ENCODE data around the gene MTREX.
A peak's percentile ranks its signal among the peaks of the same experiment; 100 is the strongest.

The MTREX gene

DNA sequence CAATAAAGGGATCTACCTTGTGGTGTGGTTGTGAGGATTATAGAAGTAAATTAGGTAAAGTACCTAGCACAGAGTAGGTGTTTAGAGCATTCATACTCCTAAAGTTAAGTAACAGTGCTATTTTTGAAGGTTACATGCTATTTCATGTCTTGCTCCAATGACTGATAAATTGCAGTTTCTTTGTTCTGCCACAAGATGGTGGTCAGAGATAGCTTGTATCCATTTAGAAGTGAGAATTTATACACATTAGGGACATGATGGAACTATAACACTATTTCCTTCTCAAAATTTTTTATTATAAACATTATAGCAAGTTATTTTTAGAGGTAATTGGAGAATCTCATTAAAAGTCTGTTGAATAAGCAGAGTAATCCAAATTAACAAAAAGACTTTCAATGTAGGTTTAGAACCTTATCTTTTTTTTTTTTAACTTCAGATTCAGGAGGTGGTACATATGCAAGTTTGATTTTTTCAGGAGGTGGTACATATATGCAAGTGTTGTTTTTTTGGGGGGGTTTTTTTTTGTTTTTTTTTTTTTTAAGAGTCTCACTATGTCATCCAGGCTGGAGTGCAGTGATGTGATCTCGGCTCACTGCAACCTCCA lies 17.1 kb downstream of the MTREX start:
- DNase-seq (ENCODE audit: low read depth, low spot score), result no peak

DNA sequence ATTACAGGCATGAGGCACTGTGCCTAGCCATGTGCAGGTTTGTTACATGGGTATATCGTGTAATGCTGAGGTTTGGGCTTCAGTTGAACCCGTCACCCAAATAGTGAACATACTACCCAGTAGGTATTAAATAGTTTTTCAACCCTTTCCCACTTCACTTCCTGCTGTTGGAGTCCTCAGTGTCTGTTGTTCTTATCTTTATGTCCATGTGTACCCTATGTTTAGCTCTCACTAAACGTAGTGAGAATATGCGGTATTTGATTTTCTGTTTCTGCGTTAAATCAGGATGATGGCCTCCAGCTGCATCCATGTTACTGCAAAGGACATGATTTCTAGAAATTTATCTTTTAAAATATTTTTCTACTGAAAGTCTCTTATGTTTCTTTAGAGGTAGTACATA lies 17.8 kb downstream of the MTREX start:
- no peak for DNase-seq (ENCODE audit: low read depth, low spot score)

DNA sequence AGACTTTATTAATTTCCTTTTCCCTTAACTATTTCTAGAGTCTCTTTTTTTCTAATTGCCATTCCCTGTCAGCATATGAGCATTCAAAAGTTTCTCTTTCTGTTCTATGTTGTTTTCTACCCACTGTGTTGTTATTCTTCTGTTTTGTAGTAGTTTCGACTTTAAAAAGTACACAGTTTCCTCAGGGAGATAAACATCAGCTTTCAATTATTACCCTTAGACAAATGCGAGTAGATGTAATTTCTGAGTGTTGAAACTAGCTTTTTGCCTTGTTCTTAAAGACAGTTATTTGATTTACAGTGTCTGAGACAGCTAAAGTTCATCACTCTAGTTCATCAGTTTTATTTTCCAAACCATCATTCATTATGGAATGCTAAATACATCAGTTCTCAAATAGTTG lies 19.5 kb downstream of the MTREX start:
- DNase-seq (ENCODE audit: low read depth, low spot score), result no peak

DNA sequence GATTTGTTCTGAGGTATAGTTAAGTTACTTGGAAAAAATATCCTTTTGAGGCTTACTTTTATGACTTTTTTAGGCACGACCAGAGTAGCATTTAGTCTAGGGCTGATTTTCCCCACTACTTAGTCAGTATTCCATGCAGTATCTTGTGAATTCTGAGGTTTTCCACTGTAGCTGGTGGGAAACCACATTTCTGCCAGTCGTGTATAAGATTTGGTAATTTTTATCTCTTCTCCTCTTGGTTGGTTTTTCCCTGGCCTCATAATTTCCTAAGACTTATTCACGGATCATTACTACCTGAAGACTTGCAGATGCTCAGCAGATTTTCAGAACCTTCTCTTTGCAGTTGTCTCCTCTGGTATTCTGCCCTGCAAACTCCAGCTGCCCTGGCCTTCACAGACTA lies 23.5 kb downstream of the MTREX start:
- no peak for DNase-seq (ENCODE audit: low read depth, low spot score)

DNA sequence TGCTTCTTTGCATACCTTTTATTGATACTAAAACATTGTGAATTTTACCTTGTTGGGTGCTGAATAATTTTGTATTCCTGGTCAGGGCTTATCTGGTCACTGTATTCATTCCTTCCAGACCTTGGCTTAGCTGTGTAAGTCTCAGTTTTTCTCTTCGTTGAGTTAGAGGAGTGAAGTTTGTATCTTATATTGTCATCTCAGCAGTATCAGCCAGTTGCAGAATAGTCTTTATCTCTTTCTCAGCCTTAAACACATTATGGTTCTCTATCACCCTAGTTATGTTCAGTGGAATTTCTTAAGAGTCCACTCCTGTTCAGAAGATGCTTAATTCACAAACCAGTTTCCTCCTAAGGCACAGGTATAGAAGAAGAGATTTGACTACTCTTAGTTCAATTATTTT lies 25.2 kb downstream of the MTREX start:
- no peak for DNase-seq (ENCODE audit: low read depth, low spot score)

DNA sequence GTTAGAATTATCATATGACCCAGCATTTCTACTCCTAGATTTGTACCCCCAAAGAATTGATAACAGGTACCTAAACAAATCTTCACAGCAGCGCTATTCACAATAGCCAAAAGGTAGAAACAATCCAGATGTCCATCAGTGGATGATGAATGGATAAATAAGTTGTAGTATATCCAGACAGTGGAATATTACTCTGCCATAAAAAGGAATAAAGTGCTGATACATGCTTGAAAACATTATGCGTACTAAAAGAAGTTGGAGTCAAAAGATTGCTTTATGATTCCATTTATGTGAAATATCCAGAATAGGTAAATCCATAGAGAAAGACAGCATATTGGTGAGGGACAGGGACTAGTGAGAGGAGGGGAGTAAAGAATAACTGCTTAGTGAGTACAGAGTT lies 26.0 kb downstream of the MTREX start:
- DNase-seq (ENCODE audit: low read depth, low spot score), result no peak

DNA sequence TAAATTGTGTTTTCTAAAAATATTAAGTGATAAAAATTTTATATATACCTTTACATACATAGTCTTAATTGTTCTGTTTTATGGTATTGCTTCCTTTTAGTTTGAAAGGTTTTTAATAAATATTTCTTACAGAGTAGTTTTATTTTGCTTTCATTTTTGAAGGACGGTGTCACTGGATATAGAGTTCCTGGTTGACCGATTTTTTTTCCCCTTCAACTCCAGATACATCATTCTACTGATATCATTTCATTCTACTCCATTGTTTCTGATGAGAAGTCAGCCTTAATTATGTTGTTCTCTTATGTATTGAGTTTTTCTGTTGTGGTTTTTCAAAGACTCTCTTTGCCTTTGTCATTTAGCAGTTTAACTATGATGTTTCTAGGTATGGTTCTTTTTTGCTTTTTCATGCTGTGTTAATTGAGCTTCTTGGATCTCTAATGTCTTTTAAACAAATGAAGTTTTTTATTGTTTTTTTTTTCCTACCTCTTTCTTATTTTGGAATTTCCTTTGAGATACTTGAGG lies 30.4 kb downstream of the MTREX start:
- no peak for DNase-seq (ENCODE audit: low read depth, low spot score)

DNA sequence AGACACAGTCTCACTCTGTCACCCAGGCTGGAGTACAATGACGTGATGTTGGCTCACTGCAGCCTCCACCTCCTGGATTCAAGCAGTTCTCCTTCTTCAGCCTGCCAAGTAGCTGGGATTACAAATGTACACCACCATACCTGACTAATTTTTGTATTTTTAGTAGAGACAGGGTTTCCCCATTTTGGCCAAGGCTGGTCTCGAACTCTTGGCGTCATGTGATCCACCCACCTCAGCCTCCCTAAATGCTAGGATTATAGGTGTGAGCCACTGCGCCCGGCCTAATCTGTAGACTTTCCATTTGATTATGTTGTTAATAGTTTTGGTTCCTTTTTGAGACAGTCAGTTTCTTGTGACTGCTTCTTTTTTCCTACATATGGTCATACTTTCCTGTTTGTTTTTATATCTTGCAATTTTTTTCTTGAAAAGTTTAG lies 31.0 kb downstream of the MTREX start:
- no peak for DNase-seq (ENCODE audit: low read depth, low spot score)

DNA sequence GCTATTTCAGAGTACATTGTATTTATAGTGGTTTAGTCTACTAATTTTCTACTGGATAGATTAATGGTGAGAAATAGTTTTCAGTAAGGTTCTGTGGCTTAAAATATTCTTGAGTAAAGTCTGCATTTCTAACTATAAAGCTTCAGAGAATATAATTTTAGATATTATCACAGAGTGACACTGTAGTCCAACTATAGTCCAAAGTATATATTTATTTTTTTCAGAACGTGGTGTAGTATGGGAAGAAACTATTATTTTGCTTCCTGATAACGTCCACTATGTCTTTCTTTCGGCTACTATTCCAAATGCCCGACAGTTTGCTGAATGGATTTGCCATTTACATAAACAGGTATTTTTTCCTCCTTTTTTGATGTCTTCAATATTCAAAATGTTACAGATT lies 35.3 kb downstream of the MTREX start:
- DNase-seq (ENCODE audit: low read depth, low spot score), result no peak

DNA sequence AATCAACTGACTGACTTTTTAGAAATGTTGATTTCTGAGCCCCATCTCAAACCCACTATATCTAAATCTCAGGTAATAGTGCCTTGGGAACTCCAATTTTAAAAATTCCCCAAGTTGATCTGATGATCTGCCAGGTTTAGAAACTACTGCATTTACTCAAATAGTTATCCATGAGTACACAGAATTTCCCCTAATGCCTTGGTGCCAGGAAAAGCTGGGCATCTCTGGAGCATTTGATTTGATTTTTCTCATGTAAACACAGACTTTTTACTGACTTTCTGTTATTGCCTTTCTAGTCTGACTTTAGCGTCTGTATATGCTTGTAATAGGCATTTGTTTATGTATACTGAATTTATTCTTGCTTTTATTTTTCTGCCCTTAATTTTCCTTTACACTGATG lies 35.8 kb downstream of the MTREX start:
- DNase-seq (ENCODE audit: low read depth, low spot score), result no peak

DNA sequence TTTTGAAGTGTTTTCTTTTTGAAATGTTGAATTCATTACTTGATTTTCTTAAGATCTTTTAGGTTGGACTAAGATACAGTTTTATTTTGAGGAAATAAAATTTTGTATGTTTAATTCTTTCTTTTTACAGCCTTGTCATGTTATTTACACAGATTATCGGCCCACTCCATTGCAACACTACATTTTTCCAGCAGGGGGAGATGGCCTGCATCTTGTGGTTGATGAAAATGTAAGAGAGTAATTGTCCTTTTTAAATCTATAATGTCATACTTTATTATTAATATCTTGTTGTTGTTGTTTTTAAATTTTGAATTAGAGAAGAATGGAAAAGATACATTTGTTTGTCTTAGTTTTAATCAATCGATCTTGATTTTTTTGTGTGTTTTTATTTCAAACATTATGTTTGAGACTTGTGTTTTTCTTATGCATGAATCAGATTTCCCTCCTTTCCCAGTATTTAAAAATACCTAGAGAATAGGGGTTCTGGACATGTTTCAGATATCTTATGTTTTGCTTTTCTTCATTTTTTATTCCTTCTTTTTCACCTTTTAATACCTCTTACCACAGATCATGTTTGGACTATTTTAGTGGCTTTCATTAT lies 36.7 kb downstream of the MTREX start:
- peak; percentile 18 for DNase-seq (ENCODE audit: low read depth, low spot score)

DNA sequence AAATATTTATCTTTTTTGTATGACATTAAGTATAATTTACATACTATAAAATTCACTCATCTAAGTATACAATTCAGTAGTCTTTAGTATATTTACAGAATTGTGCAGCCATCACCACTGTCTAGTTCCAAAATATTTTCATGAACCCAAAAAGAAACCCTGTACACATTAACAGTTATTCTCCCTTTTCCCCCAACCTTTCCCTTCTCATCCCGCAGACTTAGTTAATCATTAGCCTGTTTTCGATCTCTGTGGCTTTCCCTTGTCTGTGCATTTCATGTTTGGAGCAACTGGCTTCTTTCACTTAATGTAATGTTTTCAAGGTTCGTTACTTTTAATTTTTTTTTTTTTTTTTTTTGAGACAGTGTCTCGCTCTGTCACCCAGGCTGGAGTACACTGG lies 37.5 kb downstream of the MTREX start:
- no peak for DNase-seq (ENCODE audit: low read depth, low spot score)

DNA sequence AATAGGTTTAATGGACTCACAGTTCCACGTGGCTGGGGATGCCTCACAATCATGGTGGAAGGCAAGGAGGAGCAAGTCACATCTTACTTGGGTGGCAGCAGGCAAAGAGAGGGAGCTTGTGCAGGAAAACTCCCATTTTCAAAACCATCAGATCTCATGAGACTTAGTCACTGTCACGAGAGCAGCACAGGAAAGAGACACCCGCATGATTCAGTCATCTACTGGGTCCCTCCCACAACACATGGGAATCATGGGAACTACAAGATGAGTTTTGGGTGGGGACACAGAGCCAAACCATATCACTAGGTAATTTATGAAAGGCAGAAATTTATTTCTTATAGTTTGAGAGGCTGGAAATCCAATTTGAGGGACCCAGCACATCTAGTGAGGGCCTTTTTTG lies 40.0 kb downstream of the MTREX start:
- DNase-seq (ENCODE audit: low read depth, low spot score), result no peak

DNA sequence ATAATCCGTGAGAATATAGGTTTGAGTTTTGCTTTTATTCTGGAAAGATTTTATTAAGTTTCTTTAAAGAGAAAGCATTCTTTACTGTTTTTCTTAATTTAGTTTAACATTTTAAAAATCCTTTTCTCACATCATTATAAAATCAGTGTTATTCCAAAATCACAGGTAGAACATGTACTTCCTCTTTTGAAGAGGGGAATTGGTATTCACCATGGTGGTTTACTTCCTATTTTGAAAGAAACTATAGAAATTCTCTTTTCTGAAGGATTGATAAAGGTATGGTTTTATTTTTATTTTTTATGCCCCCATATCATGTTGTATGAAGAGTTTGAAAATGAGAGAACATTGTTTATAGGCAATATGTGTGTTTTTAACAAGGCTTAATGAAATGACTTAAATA lies 43.0 kb downstream of the MTREX start:
- DNase-seq (ENCODE audit: low read depth, low spot score), result no peak

DNA sequence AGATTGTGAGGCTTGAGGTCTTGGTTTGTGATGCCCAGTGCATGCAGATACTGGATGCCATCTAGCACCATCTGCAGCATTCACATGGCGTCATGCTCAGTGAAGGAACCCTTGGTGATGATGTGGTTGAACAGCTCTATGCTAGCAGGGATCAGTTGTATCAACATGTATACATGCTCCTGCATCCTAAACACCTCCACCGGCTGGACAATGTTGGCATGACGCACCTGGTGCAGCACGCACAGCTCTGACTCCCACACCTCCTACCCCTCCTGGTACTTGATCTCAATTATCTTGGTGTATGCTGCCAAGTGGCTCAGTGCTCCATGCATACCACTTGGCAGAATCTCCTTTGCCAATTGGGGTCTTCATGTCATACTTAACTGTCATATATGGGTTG lies 49.1 kb downstream of the MTREX start:
- DNase-seq (ENCODE audit: low read depth, low spot score), result no peak

DNA sequence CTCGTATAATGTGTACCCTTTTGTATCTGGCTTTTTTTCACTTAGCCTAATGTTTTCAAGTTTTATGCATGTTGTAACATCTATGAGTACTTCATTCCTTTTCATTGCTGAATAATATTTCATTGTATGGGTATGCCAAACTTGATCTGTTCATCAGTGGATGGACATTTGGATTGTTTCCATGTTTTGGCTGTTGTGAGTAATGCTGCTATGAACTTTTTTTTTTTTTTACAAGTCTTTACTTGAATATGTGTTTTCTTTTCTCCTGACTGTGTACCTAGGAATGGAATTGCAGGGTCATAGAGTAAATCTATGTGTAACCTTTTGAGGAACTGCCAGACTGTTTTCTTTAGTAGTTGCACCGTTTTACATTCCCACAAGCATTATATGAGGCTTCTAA lies 52.4 kb downstream of the MTREX start:
- no peak for DNase-seq (ENCODE audit: low read depth, low spot score)

DNA sequence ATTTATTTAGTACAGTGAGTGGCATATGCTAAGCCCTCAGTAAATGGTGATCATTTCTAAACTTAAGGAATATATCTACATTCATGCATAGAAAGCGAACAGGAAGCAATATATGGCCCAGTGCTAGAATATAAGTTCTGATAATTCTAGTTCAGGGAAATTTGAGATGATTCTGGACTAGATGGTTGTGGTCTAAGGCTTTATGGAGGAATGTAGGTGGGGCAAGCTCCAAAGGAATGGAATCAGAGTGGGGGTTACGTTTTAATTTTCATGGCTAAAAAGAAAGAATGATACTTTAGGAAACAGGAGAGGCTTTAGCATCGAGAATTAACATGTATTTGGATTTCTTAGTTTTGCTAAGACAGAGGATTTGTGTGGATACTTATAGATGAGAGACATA lies 56.1 kb downstream of the MTREX start:
- no peak for DNase-seq (ENCODE audit: low read depth, low spot score)

DNA sequence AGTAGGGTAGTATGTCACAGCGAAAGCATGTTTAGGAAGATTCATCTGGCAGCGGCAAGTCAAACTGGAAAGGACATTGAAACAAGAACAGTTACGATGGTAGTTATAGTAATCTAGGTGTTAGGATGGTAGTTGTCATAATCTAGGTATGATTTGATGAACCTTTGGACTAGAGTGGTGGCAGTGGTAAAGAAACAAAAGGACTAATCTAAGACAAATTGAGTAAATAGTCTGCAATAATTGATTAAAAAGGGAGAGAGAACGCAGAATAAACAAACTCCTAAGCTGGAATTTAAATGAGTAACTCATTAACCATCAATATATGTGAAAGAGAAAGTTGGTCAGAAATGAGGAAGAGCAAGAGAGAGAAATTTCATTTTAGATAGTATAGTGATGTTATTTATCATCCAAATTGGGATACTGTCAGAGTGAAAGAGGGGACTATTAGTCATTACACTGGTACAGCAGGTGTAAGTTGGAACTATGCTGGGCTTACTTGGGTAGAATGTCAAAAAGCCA lies 56.8 kb downstream of the MTREX start:
- no peak for DNase-seq (ENCODE audit: low read depth, low spot score)

DNA sequence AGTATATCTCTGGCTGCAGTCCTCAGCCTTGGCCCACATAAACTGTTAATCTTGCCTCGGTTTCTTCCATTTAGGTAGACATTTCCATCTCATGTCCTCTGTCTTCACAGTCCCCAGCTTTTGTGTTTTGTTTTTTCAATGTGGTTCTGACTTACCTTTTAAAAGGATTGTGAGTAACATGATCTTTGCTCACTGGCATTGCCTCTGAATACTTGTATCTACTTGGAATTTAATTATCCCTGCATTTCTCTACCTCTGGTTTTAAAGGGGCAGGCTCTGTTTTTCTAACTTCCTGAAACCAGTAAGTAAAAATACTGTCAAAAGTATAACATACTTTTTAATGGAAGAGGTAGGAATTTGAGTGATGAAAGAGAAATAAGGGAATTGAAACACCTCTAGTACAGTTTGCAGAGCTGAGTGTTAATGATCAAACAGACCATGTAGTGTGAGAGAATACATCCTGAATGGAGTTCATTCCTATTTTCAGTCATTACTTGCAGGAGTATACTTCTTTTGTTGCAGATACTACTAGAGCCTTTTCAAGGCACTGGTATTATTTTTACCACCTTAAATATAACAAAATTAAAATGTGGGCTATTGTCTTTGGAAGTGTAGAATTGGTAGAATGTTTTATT lies 62.6 kb downstream of the MTREX start:
- no peak for DNase-seq (ENCODE audit: low read depth, low spot score)

DNA sequence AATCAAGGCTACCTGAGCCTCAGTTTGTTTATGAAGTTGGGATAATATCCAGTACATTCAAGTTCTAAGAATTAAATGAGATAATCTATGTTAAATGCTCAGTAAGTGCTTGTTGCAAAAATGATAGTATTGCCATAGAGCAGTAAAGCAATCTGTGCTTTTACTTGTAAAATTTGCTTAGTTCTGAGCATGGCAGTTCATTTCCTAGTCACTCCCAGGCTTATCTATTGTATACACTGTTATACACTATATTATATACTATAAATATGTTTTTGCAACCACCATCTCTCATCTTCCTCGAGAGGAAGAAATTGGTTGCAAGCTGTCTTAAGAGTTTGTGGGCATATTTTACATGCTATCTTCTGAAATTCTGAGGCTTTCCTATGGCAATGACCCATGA lies 63.4 kb downstream of the MTREX start:
- DNase-seq (ENCODE audit: low read depth, low spot score), result no peak

DNA sequence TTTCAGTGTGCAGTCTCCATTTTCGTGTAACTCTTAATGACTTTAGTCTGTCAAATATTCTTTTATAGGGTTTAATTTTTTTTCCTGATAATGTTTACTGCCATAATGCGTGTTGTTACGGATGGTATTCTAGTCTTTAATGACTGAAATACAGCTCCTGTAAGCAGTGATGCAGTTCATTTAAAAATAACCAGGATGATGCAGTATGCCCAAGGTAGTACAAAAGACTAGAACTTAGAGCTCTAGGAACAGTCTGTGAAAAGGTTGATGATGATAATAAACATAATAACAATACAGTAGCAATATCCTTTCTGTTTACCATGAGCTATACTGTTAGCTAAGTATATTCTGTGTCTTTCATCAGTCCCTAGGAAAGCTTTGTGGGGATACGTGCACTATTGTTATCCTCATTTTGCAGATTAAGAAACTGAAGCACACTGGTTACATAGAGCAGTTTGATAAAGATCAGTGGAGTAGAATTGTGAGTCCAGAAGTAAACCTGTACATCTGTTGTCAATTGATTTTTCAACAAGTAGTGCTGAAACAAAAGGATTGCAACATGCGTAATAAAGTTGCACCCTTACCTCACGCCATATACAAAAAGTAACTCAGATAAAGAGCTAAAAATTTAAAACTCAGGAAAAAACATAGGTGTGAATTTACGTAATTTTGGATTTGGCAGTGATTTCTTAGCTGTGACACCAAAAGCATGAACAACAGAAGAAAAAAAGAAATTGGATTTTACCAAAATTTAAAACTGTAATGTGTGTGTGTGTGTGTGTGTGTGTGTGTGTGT lies 64.5 kb downstream of the MTREX start:
- DNase-seq (ENCODE audit: low read depth, low spot score), result no peak

DNA sequence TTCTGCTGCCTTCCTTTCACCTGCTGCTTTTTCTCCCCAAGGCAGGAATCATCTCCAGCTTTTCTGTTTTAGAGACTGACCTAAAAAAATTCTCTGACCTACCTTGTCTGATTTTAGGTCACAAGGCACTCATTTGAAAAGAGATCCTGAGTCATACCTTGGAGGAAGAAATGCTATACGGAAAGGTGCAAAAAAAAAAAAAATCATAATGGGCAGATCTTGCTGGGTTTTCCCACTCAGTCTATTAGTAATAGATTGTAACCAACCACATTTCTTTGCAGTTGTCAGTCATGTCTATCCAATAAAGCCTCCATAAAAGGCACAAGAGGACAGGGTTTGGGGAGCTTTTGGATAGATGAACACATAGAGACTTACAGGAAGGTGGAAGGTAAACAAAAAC lies 70.0 kb downstream of the MTREX start:
- no peak for DNase-seq (ENCODE audit: low read depth, low spot score)

Data from ELF-1 (cell line).